PFSK-1 (cell line): ENCODE data around the gene RPTOR.

Experiments used
- POLR2AphosphoS5 ChIP-seq: IDR thresholded peaks from 2 replicates; pipeline ENCODE4 v1.6.1; 2012; ENCODE audit warnings: low read depth, mild to moderate bottlenecking, control low read depth, low read length, moderate library complexity
- TAF1 ChIP-seq: IDR thresholded peaks from 2 replicates; pipeline ENCODE4 v1.6.1; 2012; ENCODE audit warnings: low read length, control low read depth, borderline replicate concordance; ENCODE audit not compliant: insufficient read depth

DNA sequence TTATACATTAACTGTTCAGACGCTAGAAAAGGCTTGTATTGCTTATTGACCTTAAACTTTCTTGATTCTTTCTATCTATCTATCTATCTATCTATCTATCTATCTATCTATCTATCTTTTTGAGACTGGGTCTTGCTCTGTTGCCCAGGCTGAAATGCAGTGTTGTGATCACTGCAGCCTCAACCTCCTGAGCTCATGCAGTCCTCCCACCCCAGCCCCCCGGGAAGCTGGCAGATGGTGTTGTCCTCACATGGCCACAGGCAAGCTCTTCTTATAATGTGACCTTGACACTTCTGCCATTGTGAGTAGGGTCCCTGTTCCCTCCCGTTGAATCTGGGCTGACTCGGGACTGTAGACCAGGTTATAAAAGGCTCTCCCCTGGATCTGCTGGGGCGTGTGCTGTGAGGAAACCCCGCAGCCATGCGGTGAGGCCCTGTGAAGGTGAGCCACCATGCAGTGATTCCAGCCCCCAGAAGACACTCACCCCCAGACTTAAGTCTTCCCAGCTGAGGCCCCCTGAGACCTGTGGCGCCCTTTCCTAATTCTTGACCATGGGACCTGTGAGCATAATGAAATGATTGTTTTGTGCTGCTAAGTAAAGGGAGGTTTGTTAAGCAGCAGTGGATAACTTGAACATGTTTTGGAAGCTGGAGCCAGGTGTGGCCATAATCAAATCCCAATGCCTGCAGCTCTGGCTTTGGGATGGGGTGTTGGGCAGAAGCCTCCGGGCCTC, 54.3 kb downstream of the RPTOR start:
- TF ChIP-seq POLR2AphosphoS5 (no peak), TAF1 (no peak)
